ENCODE results near the gene ARMC8. TPM values are rescaled to one million over a fixed set of nuclear protein-coding genes. Genes with fewer than 3 reads are reported as not detected.

Gene ARMC8
- total RNA-seq, 1 donor from 2014 or later, result 23.4 TPM

DNA sequence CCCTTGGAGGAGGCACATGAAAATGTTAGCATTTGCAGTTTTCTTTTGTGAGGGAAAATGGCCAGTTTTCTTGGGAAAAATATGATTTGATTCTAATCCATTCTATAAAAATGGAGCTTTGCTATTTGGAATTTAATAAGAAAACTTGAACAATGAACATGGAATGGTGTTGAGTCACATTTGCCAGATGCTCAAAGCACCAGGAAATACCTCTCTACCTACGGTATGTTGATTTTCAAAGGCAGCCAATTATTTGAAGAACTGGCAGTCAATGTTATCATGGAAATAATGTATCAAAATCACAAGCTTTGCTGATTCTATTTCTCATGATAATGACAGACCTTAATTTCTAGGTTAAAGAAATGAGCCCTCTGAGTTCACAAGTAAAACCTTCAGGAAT, 127.7 kb downstream of the ARMC8 start:
- intact Hi-C loops (cut with DNase I), result no loop called here
- H3K4me3 ChIP-seq, result no peak overlapping the region

DNA sequence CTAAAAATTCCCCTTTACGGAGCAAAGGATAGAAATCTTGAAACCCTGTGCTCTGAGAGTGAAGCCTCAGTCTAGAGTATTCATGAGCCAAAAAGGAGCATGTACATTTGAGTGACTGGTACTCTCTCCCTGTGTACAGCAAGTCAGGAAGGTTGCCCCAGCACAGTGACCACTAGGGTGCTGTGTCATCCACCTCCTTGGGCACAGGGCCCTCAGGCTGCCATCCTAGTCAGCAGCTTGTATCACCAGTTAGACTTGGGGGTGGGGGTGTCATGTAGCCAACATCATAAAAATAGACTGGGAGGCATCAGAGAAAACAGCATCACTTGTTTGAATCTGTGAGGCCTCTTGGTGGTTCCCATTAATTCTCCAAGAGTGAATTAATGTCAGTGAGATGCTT, 130.6 kb downstream of the ARMC8 start:
- intact Hi-C loops (cut with DNase I), result no loop called here

More for the DNA sequence above, 127.7 kb downstream of the ARMC8 start:
- H3K36me3 ChIP-seq, result no peaks in the 10 kb centered on the region
- H3K9me3 ChIP-seq, result peaks cover 0 to 10% of the 10 kb centered on the region in 2 donors
- no peak for DNase-seq (ENCODE audit: low spot score in 2 of 2)
- H3K4me1 ChIP-seq, result peaks cover 0 to 2% of the 10 kb centered on the region in 2 donors
- TF ChIP-seq, protein P1, sequence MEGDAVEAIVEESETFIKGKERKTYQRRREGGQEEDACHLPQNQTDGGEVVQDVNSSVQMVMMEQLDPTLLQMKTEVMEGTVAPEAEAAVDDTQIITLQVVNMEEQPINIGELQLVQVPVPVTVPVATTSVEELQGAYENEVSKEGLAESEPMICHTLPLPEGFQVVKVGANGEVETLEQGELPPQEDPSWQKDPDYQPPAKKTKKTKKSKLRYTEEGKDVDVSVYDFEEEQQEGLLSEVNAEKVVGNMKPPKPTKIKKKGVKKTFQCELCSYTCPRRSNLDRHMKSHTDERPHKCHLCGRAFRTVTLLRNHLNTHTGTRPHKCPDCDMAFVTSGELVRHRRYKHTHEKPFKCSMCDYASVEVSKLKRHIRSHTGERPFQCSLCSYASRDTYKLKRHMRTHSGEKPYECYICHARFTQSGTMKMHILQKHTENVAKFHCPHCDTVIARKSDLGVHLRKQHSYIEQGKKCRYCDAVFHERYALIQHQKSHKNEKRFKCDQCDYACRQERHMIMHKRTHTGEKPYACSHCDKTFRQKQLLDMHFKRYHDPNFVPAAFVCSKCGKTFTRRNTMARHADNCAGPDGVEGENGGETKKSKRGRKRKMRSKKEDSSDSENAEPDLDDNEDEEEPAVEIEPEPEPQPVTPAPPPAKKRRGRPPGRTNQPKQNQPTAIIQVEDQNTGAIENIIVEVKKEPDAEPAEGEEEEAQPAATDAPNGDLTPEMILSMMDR (IDR thresholded peaks at IDR 0.05), result no peak
- no peak overlapping the region for H3K27ac ChIP-seq
- no peaks in the 10 kb centered on the region for H3K27me3 ChIP-seq

DNA sequence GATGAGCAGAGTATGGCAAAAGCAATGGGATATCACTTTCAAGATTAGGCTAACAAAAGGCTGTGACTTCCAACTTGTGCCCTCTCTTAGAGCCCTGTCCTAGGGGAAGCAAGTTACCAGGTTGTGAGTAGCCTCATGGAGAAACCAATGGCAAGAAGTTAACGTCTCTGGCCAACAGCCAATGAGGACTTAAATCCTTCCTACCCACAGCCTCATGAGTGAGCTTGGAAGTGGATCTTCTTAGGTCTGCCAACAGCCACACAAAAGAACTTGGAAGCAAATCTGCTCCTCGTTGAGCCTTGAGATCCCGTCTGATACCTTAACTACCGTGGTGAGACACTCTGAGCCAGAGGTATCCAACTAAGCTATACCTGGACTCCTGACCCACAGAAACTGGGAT, 136.9 kb downstream of the ARMC8 start:
- intact Hi-C loops (cut with DNase I), result no loop called here
- no peak overlapping the region for H3K4me3 ChIP-seq

More for the DNA sequence above, 130.6 kb downstream of the ARMC8 start:
- Histone ChIP-seq H3K4me1 (peaks cover 0 to 2% of the 10 kb centered on the region in 2 donors), H3K4me3 (no peak overlapping the region), H3K27me3 (no peaks in the 10 kb centered on the region), H3K27ac (no peak overlapping the region), H3K9me3 (no peaks in the 10 kb centered on the region), H3K36me3 (no peaks in the 10 kb centered on the region)
- no peak for DNase-seq (ENCODE audit: low spot score in 2 of 2)
- TF ChIP-seq, protein P1 (IDR thresholded peaks at IDR 0.05), result no peak

DNA sequence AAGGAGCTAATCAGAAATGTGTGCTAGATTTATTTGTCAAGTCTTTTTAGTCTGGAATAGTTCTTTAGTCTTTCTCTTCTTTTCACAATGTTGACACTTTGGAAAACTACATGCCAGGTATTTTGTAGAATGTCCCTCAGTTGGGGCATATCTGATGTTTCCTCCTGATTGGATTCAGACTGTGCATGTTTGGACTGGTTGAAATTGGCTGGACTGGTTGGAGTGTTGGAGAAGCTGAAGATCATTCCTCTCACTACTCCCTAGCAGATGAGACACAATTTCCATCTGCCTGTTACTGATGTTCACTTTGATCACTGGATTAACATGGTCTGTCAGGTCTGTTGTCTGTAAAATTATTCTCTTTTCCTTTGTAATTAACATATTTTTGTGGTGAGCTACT, 138.9 kb downstream of the ARMC8 start:
- no peak for DNase-seq (ENCODE audit: low spot score in 2 of 2)
- intact Hi-C loops (cut with DNase I), result loop anchor here (5.0 kb wide), 2 partner anchors 139 to 596 kb away; partner anchors contain the start of gene ARMC8
- TF ChIP-seq, protein P1 (IDR thresholded peaks at IDR 0.05), result no peak

More for the DNA sequence above, 136.9 kb downstream of the ARMC8 start:
- Histone ChIP-seq H3K9me3 (no peaks in the 10 kb centered on the region), H3K36me3 (no peaks in the 10 kb centered on the region), H3K27ac (no peak overlapping the region), H3K27me3 (no peaks in the 10 kb centered on the region), H3K4me1 (peaks cover 3 to 6% of the 10 kb centered on the region in 2 donors)
- no peak for DNase-seq (ENCODE audit: low spot score in 2 of 2)
- TF ChIP-seq, protein P1 (IDR thresholded peaks at IDR 0.05), result no peak

DNA sequence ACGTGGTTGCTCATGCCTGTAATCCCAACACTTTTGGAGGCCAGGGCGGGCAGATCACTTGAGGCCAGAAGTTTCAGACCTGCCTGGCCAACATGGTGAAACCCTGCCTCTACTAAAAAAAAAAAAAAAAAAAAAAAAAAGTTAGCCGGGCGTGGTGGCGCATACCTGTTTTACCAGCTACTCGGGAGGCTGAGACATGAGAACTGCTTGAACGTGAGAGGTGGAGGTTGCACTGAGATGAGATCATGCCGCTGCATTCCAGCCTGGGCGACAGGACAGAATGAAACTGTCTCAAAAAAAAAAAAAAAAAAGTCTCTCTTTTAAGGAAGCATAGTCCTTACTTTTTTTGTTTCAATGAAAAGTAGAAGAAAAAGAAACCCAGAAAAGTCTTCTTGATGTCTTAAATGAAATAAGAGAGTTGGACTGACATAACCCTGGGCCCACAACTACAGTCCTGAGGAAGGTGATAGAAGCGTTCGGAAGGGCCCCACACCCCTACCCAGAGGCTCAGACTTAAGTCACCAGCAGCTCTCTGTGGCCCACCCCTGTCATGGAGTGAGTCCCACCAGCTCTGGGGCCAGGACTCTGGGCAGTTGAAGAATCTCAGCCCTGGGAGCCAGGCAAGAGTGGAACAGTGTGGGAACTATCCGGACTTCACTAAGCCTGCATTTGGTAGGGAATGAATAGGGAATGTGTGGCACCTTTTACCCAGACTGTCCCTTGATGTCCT, 139.9 kb downstream of the ARMC8 start:
- Histone ChIP-seq H3K4me1 (peaks cover 3 to 6% of the 10 kb centered on the region in 2 donors), H3K36me3 (no peaks in the 10 kb centered on the region), H3K9me3 (no peaks in the 10 kb centered on the region), H3K27ac (no peak overlapping the region), H3K27me3 (no peaks in the 10 kb centered on the region), H3K4me3 (no peak overlapping the region)
- no peak for DNase-seq (ENCODE audit: low spot score in 2 of 2)
- TF ChIP-seq, protein P1 (IDR thresholded peaks at IDR 0.05), result no peak
- intact Hi-C loops (cut with DNase I), result loop anchor here (5.0 kb wide), 2 partner anchors 140 to 595 kb away; partner anchors contain the start of gene ARMC8

More for the DNA sequence above, 138.9 kb downstream of the ARMC8 start:
- H3K4me3 ChIP-seq, result no peak overlapping the region
- H3K36me3 ChIP-seq, result no peaks in the 10 kb centered on the region
- no peaks in the 10 kb centered on the region for H3K27me3 ChIP-seq
- H3K4me1 ChIP-seq, result peaks cover 3 to 6% of the 10 kb centered on the region in 2 donors
- H3K27ac ChIP-seq, result no peak overlapping the region
- no peaks in the 10 kb centered on the region for H3K9me3 ChIP-seq
